Gastrocnemius medialis (tissue), 4 donors: Measurements from ENCODE around the gene MPP2. TPM values are rescaled to one million over a fixed set of nuclear protein-coding genes. Genes with fewer than 3 reads are reported as not detected.

ENCODE experiments used
- ATAC-seq, 2 donors: fragments of 150-250 bp; one replicate each; pipeline ENCODE4 v1.9.1; 2016
- DNase-seq, 2 donors: peaks; one replicate each; pipeline ENCODE4 v3.0.0-alpha.2; 2019
- H3K27ac ChIP-seq, 4 donors: fragments of 200-600 bp; sonication (generic); 1 replicate in 1 of 4; 2 replicates in 3 of 4; pipeline ENCODE4 v1.5.1; 2016 to 2018; ENCODE audit warnings: mild to moderate bottlenecking in 2 of 4, moderate library complexity in 1 of 4
- H3K27me3 ChIP-seq, 3 donors: fragments of 200-600 bp; sonication (generic) in 2 of 3; 1 replicate in 1 of 3; 2 replicates in 2 of 3; pipeline versions ENCODE4 v1.5.1 to v1.6.0; 2016 to 2019; ENCODE audit warnings: mild to moderate bottlenecking in 1 of 3, moderate library complexity in 1 of 3
- H3K36me3 ChIP-seq, 2 donors: fragments of 200-600 bp; sonication (generic) in 1 of 2; one replicate each; pipeline ENCODE4 v1.5.1; 2017 to 2018
- H3K4me1 ChIP-seq, 2 donors: fragments of 200-600 bp; sonication (generic) in 1 of 2; one replicate each; pipeline ENCODE4 v1.5.1; 2016 to 2017; ENCODE audit warnings: mild to moderate bottlenecking in 2 of 2
- H3K4me3 ChIP-seq, 4 donors: fragments of 200-600 bp; sonication (generic) in 3 of 4; 1 replicate in 1 of 4; 2 replicates in 3 of 4; pipeline ENCODE4 v1.5.1; 2016 to 2019; ENCODE audit warnings: mild to moderate bottlenecking in 2 of 4
- H3K9me3 ChIP-seq, 3 donors: fragments of 200-600 bp; sonication (generic) in 2 of 3; 1 replicate in 1 of 3; 2 replicates in 2 of 3; pipeline ENCODE4 v1.5.1; 2016 to 2019
- CTCF ChIP-seq, 5 experiments: fragments of 450-650 bp in 3 of 5; fragments of 200-600 bp in 2 of 5; sonication (generic) in 2 of 5; IDR thresholded peaks in 4 of 5; conservative IDR thresholded peaks in 1 of 5; 1 replicate in 4 of 5; 2 replicates in 1 of 5; pipeline ENCODE4 v1.5.1; 2016 to 2019; ENCODE audit warnings: antibody characterized with exemption in 5 of 5, mild to moderate bottlenecking in 3 of 5, moderate library complexity in 3 of 5
- POLR2A ChIP-seq, 2 donors: fragments of 450-650 bp; IDR thresholded peaks; one replicate each; pipeline ENCODE4 v1.6.1; 2017; ENCODE audit warnings: antibody characterized with exemption in 2 of 2, mild to moderate bottlenecking in 2 of 2, moderate library complexity in 2 of 2
- in situ Hi-C, 4 donors: fragments of 200-750 bp; cut with MboI; loops; one replicate each; pipeline versions ENCODE4 v1.15.0 to v1.8.0; 2017; ENCODE audit warnings: low sequenced_read_pairs in 4 of 4
- intact Hi-C: fragments of 100-400 bp; cut with DNase I; formaldehyde crosslinking; loops from one replicate; pipeline ENCODE4 v1.15.1; 2023; ENCODE audit warnings: low total_unique reads
- total RNA-seq, 4 donors: library from RNA; depleted of rRNA; stranded (reverse); fragments of >200 nt; gene quantifications; one replicate each; pipeline versions ENCODE4 v1.1.0 to v1.2.3, GENCODE V29; 2016

The MPP2 gene
- total RNA-seq, 4 donors from 2014 or later: 0.39 to 3.2 (median 2.0) TPM; not detected in 1

- no peak overlapping the region for H3K27ac ChIP-seq
- no peak for TF ChIP-seq CTCF (IDR thresholded peaks at IDR 0.05 in 4 of 5, conservative IDR thresholded peaks at IDR 0.05 in 1 of 5)
- TF ChIP-seq POLR2A (IDR thresholded peaks at IDR 0.05): no peak
- no peak overlapping the region for H3K4me3 ChIP-seq
- no peak for ATAC-seq
- no peak for DNase-seq
- H3K4me1 ChIP-seq: peaks cover 5 to 11% of the 10 kb centered on the region in 2 donors
- no peaks in the 10 kb centered on the region for H3K9me3 ChIP-seq
- no peaks in the 10 kb centered on the region for H3K27me3 ChIP-seq
- H3K36me3 ChIP-seq: no peaks in the 10 kb centered on the region
- in situ Hi-C loops (no loop called here), intact Hi-C loops (no loop called here)
Observed at GRCh38 chr17:43875476-43876147, 31.7 kb downstream of the MPP2 start.

- TF ChIP-seq CTCF (IDR thresholded peaks at IDR 0.05 in 4 of 5, conservative IDR thresholded peaks at IDR 0.05 in 1 of 5) (no peak), POLR2A (IDR thresholded peaks at IDR 0.05) (no peak)
- no peaks in the 10 kb centered on the region for H3K9me3 ChIP-seq
- no peak for ATAC-seq
- H3K4me1 ChIP-seq: peaks cover 0 to 1% of the 10 kb centered on the region in 2 donors
- no peaks in the 10 kb centered on the region for H3K36me3 ChIP-seq
- no peak overlapping the region for H3K27ac ChIP-seq
- H3K4me3 ChIP-seq: no peak overlapping the region
- no peak for DNase-seq
- H3K27me3 ChIP-seq: no peaks in the 10 kb centered on the region
- intact Hi-C loops (no loop called here), in situ Hi-C loops (no loop called here)
Observed at GRCh38 chr17:43874293-43874692, 33.0 kb downstream of the MPP2 start.

- Histone ChIP-seq H3K9me3 (no peaks in the 10 kb centered on the region), H3K4me3 (no peak overlapping the region), H3K4me1 (no peaks in the 10 kb centered on the region), H3K27ac (no peak overlapping the region), H3K27me3 (no peaks in the 10 kb centered on the region), H3K36me3 (no peaks in the 10 kb centered on the region)
- no peak for TF ChIP-seq POLR2A (IDR thresholded peaks at IDR 0.05)
- TF ChIP-seq CTCF (IDR thresholded peaks at IDR 0.05 in 4 of 5, conservative IDR thresholded peaks at IDR 0.05 in 1 of 5): no peak
- intact Hi-C loops (no loop called here), in situ Hi-C loops (no loop called here)
- ATAC-seq (no peak), DNase-seq (no peak)
Observed at GRCh38 chr17:43873815-43874214, 33.5 kb downstream of the MPP2 start.

GRCh38 chr17:43873091-43873490 lies 34.2 kb downstream of the MPP2 start:
- intact Hi-C loops (no loop called here), in situ Hi-C loops (no loop called here)
- ATAC-seq: no peak
- Histone ChIP-seq H3K27ac (no peak overlapping the region), H3K4me3 (no peak overlapping the region), H3K9me3 (no peaks in the 10 kb centered on the region), H3K36me3 (no peaks in the 10 kb centered on the region), H3K4me1 (no peaks in the 10 kb centered on the region), H3K27me3 (no peaks in the 10 kb centered on the region)
- no peak for DNase-seq
- TF ChIP-seq POLR2A (IDR thresholded peaks at IDR 0.05): no peak
- TF ChIP-seq CTCF (IDR thresholded peaks at IDR 0.05 in 4 of 5, conservative IDR thresholded peaks at IDR 0.05 in 1 of 5): no peak
